ENCODE data around the gene IFIT3.

GRCh38 chr10:89304446-89304845 is 23.4 kb upstream of the IFIT3 start:
- TF ChIP-seq CTCF (tag by site-specific recombination; IDR thresholded peaks at IDR 0.05) = no peak
- TF ChIP-seq ZNF747 (tag by site-specific recombination; IDR thresholded peaks at IDR 0.05) = no peak
- no peak for TF ChIP-seq ZNF549 (tag by site-specific recombination; IDR thresholded peaks at IDR 0.05)
- no peak for TF ChIP-seq ZNF530 (tag by site-specific recombination; IDR thresholded peaks at IDR 0.05; ENCODE audit: low read depth)
- TF ChIP-seq ZNF48 (tag by site-specific recombination; IDR thresholded peaks at IDR 0.05) = no peak
- no peak for TF ChIP-seq ZNF426 (tag by site-specific recombination; IDR thresholded peaks at IDR 0.05)
- no peak for TF ChIP-seq SETDB1 (IDR thresholded peaks at IDR 0.05; ENCODE audit: insufficient read length, low read length)
- TF ChIP-seq TCF7L2 (IDR thresholded peaks at IDR 0.05; ENCODE audit: borderline replicate concordance, low read depth, low read length) = no peak
- TF ChIP-seq ZFHX2 (tag by site-specific recombination; conservative IDR thresholded peaks at IDR 0.05) = no peak
- TF ChIP-seq ZNF501 (tag by site-specific recombination; IDR thresholded peaks at IDR 0.05) = no peak
- TF ChIP-seq PBX3 (CRISPR knock-in tag; IDR thresholded peaks at IDR 0.05) = no peak
- TF ChIP-seq ZFP3 (tag by site-specific recombination; IDR thresholded peaks at IDR 0.05; ENCODE audit: low read depth) = no peak
- TF ChIP-seq ZNF670 (tag by site-specific recombination; IDR thresholded peaks at IDR 0.05; ENCODE audit: low read depth) = no peak
- TF ChIP-seq ZBTB1 (tag by site-specific recombination; IDR thresholded peaks at IDR 0.05) = no peak
